T47D (cell line): ENCODE results near the gene DNAI4.
"Not testable (repeated sequence)": the region's sequence is repeated elsewhere in the genome, so short reads cannot be mapped to it uniquely, and the experiment has no call there.

Source experiments
- DNase-seq, 2 experiments: peaks; one replicate each; pipeline versions ENCODE4 v3.0.0 to v3.0.0-alpha.2; 2011 to 2012; ENCODE audit warnings: low read depth in 1 of 2, low spot score in 1 of 2
- JUND ChIP-seq: IDR thresholded peaks from 2 replicates; pipeline ENCODE4 v1.6.1; 2012; ENCODE audit warnings: low read depth
- in situ Hi-C: cut with HindIII; loops from 2 replicates; pipeline ENCODE4 v1.10.0; 2016; ENCODE audit warnings: low sequenced_read_pairs, low pct_unique_long_range_greater_than_20kb

DNAI4 gene

GRCh38 chr1:66919063-66919462 lies 5.6 kb downstream of the DNAI4 start:
- in situ Hi-C loops, result no loop called here
- DNase-seq, result no peak
- TF ChIP-seq JUND, result no peak

GRCh38 chr1:66917476-66917875 lies 7.2 kb downstream of the DNAI4 start:
- no peak for DNase-seq
- no peak for TF ChIP-seq JUND
- in situ Hi-C loops, result no loop called here

GRCh38 chr1:66916320-66916719 lies 8.3 kb downstream of the DNAI4 start:
- no peak for TF ChIP-seq JUND
- in situ Hi-C loops, result no loop called here
- no peak for DNase-seq

- DNase-seq, in situ Hi-C loops: not testable (repeated sequence)
These were observed 9.5 kb downstream of the DNAI4 start for GRCh38 chr1:66915203-66915602.

GRCh38 chr1:66893712-66894111 lies 30.9 kb downstream of the DNAI4 start:
- no peak for TF ChIP-seq JUND
- DNase-seq, result no peak

GRCh38 chr1:66890621-66891020 lies 34.0 kb downstream of the DNAI4 start:
- DNase-seq, result no peak
- in situ Hi-C loops, result no loop called here
- TF ChIP-seq JUND, result no peak

More at GRCh38 chr1:66893712-66894111, 30.9 kb downstream of the DNAI4 start:
- in situ Hi-C loops, result no loop called here

GRCh38 chr1:66889030-66889429 lies 35.6 kb downstream of the DNAI4 start:
- DNase-seq, result no peak
- TF ChIP-seq JUND, result no peak
- in situ Hi-C loops, result no loop called here

GRCh38 chr1:66876664-66877063 lies 48.0 kb downstream of the DNAI4 start:
- no peak for TF ChIP-seq JUND
- in situ Hi-C loops, result no loop called here

GRCh38 chr1:66873111-66873510 lies 51.5 kb downstream of the DNAI4 start:
- DNase-seq, result no peak
- in situ Hi-C loops, result no loop called here
- no peak for TF ChIP-seq JUND

More at GRCh38 chr1:66876664-66877063, 48.0 kb downstream of the DNAI4 start:
- no peak for DNase-seq

GRCh38 chr1:66872024-66872423 lies 52.6 kb downstream of the DNAI4 start:
- in situ Hi-C loops, DNase-seq: not testable (repeated sequence)

GRCh38 chr1:66867501-66867900 lies 57.2 kb downstream of the DNAI4 start:
- no peak for TF ChIP-seq JUND
- in situ Hi-C loops, result no loop called here
- DNase-seq, result no peak

- TF ChIP-seq JUND, result no peak
- no peak for DNase-seq
- in situ Hi-C loops, result no loop called here
These were observed 64.1 kb downstream of the DNAI4 start for GRCh38 chr1:66860529-66860928.

- TF ChIP-seq JUND, result no peak
- DNase-seq, result no peak
- in situ Hi-C loops, result no loop called here
These were observed 71.3 kb downstream of the DNAI4 start for GRCh38 chr1:66853379-66853778.

GRCh38 chr1:66852870-66853269 lies 71.8 kb downstream of the DNAI4 start:
- DNase-seq, result no peak
- in situ Hi-C loops, result no loop called here
- no peak for TF ChIP-seq JUND
